B cell (primary cell): ENCODE data around the gene ITIH1.

Experiments
- CTCF ChIP-seq: fragments of 200-600 bp; IDR thresholded peaks from one replicate; pipeline ENCODE4 v1.8.0; 2022; ENCODE audit warnings: antibody characterized with exemption, mild to moderate bottlenecking
- EZH2 ChIP-seq: IDR thresholded peaks from 2 replicates; pipeline ENCODE4 v1.6.1; 2012; ENCODE audit warnings: borderline replicate concordance, low read depth, mild to moderate bottlenecking, moderate library complexity, low read length; ENCODE audit not compliant: insufficient read depth, poor library complexity, severe bottlenecking

DNA sequence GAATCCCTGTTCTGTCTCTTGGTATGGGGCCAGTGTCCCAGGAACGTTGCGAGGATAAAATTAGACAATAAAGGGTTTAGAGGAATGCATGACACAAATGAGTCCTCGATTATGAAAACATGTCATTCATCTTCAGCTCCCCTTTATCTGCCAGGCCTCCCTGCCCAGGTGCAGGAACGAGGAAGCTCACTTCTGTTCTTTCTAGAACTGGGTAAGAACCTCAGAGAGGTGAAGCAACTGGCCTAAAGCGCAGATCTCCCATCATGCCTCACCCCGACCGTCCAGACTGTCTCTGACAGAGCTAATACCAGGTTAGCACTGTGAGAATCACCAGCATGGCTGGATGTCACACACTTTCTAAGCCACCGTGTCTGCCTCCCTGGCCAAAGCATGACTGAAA, 1.5 kb upstream of the ITIH1 start:
- TF ChIP-seq CTCF (no peak), EZH2 (no peak)
